ENCODE results near the gene HNRNPM.

Gene HNRNPM

DNA sequence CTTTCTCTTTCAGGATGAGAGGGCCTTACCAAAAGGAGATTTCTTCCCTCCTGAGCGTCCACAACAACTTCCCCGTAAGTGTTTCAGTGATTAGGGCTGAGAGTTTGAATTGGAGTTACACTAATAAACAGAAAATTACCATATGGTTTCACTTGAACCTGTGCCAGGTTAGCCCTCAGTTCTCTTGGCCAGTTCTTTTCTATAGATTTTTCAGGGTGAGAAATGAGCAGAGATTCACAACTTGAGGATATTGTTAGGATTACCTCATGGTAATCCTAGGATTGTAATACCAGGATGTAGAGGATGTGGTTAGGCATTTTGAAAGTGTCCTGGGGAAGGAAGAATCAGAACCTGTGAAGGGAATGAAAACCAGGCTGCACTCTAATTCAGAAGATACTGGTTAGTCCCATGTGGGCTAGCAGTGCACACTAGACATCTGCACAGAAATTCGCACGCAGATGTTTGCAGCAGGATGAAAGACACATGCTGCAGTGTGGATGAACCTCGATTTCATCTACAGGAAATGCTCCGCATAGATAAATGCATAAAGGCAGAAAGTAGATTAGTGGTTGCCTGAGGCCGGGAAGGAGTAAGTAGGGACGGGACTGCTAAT lies 24.1 kb downstream of the HNRNPM start:
- DNase-seq (ENCODE audit: low read depth), result no peak
- TF ChIP-seq, protein P1, sequence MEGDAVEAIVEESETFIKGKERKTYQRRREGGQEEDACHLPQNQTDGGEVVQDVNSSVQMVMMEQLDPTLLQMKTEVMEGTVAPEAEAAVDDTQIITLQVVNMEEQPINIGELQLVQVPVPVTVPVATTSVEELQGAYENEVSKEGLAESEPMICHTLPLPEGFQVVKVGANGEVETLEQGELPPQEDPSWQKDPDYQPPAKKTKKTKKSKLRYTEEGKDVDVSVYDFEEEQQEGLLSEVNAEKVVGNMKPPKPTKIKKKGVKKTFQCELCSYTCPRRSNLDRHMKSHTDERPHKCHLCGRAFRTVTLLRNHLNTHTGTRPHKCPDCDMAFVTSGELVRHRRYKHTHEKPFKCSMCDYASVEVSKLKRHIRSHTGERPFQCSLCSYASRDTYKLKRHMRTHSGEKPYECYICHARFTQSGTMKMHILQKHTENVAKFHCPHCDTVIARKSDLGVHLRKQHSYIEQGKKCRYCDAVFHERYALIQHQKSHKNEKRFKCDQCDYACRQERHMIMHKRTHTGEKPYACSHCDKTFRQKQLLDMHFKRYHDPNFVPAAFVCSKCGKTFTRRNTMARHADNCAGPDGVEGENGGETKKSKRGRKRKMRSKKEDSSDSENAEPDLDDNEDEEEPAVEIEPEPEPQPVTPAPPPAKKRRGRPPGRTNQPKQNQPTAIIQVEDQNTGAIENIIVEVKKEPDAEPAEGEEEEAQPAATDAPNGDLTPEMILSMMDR (conservative IDR thresholded peaks at IDR 0.05; ENCODE audit: low read depth, low read length), result no peak
- H3K4me3 ChIP-seq (ENCODE audit: low read length), result no peak overlapping the region

DNA sequence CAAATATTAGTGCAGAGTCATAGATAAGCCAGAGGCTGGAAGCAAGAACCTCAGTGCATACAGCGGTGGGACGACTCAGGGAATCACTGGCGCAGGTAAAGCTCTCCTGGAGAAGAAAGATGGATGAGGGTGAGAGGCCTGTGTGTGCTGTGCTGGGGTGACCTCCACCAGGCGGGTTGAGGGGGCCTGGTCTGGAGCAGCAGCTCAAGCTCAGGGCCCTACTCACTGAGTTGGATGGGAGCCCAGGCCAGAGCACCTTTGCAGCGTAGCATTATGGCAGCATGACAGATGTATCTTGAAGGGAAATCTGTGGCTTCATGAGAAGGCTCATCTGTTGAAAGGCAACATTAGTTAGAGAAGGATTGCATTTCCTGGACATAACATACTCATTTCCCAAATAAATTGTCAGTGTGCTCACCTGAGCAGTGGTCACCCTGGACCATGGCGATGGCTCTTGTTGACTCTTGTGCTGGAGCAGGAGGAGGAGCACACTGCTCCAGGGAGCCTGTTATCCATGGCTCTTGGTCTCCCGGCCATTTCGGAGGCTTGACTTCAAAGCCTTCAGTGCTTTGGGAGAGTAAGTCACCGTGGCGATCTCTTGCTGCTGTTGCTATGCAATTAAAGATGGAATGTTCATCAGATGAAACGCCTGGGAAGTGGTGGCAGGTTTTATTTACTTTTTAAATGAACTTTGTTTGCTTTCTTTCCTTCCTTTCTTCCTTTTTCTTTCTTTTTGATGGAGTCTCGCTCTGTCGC lies 25.0 kb downstream of the HNRNPM start:
- no peak overlapping the region for H3K4me3 ChIP-seq (ENCODE audit: low read length)

DNA sequence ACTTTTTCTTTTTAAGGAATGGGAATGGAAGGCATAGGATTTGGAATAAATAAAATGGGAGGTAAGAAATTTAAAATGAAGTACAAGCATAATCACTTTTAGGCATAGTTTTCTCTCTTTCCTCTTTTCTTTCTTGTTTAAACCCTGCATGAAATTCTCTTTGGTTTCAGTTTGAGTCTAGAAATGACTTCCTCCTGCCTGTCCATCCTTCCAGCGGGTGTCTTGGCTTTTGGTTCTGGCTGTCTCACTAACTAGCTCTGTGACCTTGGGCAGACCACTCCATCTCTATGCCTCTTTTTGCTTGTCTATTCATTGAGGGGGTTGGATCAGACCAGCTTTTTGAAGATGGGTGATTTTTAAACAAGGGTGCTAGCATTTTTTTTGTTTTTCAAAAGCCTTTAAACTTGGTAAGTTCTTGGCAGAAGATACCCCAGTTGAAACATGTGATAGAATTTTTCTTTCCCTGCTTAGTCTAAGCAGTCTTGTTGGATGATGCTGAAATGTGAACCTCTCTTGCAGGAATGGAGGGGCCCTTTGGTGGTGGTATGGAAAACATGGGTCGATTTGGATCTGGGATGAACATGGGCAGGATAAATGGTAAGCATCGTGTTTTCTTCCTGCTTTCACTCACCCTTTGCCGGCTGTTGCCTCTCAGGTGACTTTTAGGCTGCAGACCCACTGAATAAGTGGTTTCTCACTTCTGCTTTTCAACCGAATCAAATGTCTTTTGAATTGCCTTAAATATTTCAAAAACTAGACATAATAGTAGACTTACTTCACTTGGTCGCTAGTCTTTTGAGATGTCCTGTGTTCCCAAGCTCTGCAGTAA lies 29.1 kb downstream of the HNRNPM start:
- TF ChIP-seq, protein P1 (conservative IDR thresholded peaks at IDR 0.05; ENCODE audit: low read depth, low read length), result no peak
- no peak for DNase-seq (ENCODE audit: low read depth)
- no peak overlapping the region for H3K4me3 ChIP-seq (ENCODE audit: low read length)

More for the DNA sequence above, 25.0 kb downstream of the HNRNPM start:
- TF ChIP-seq, protein P1 (conservative IDR thresholded peaks at IDR 0.05; ENCODE audit: low read depth, low read length), result no peak
- DNase-seq (ENCODE audit: low read depth), result no peak

DNA sequence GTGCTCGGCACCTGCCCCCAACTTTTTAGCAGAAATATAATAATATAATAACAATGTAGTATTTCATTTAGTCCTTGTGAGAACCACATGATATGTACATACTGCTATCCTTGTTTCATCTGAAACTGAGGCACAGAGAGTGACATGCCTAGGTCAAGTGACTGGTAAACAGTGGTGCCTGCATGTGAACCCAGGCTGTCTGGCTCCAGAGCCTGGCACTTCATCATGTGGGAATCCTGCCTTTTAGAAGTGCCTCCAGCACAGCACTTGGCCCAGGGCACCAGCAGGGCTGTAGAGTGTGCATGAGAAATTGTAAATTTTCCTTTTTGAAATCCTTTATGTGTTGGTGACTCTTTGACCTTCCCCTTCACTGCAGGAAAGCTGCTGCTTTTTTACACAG lies 30.2 kb downstream of the HNRNPM start:
- no peak overlapping the region for H3K4me3 ChIP-seq (ENCODE audit: low read length)
- TF ChIP-seq, protein P1 (conservative IDR thresholded peaks at IDR 0.05; ENCODE audit: low read depth, low read length), result no peak
- no peak for DNase-seq (ENCODE audit: low read depth)

DNA sequence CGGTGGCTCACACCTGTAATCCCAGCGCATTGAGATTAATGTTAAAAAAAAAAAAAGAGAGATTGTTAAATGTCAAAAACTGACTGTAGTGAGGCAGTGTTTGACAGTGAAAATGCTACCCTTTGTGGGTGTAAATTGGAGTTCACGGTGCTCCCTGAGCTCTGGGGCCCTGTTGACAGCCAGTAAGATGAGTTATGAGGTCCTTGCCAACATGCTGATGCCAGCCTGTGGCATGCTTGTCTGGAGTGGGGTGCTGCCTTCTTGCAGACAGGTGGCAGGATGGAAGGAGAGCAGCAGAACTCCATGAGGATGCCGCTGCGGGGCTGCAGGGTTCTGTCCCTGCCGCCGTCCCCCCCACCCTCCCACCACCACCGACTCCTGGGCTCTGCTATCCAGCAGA lies 31.7 kb downstream of the HNRNPM start:
- TF ChIP-seq, protein P1 (conservative IDR thresholded peaks at IDR 0.05; ENCODE audit: low read depth, low read length), result no peak
- H3K4me3 ChIP-seq (ENCODE audit: low read length), result no peak overlapping the region
- no peak for DNase-seq (ENCODE audit: low read depth)

DNA sequence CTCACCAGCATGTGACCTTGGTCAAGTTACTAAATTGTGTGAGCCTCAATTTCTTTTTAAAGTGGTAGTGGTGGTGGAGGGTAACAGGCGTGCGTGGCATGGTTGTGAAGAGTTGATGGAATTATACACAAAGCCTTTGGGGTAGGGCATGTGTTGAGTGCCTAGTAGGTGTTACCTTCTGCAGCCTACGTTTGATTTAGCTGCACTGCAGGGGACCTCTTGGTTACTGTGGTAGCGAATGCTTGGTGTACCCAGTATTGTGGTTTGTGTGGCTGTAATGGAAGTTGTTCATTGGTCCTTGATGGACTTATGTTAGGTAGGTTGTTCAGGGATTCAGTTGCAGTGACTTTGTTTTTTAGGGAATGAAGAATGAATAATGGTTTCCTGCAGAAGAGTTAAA lies 33.1 kb downstream of the HNRNPM start:
- H3K4me3 ChIP-seq (ENCODE audit: low read length), result no peak overlapping the region
- TF ChIP-seq, protein P1 (conservative IDR thresholded peaks at IDR 0.05; ENCODE audit: low read depth, low read length), result no peak
- DNase-seq (ENCODE audit: low read depth), result no peak

All from retinal pigment epithelial cell (primary cell).